ENCODE results near the gene AVP. TPM values are rescaled to one million over a fixed set of nuclear protein-coding genes. Genes with fewer than 3 reads are reported as not detected.

Gene AVP
- total RNA-seq, 1 experiment from 2014 or later, result not detected

DNA sequence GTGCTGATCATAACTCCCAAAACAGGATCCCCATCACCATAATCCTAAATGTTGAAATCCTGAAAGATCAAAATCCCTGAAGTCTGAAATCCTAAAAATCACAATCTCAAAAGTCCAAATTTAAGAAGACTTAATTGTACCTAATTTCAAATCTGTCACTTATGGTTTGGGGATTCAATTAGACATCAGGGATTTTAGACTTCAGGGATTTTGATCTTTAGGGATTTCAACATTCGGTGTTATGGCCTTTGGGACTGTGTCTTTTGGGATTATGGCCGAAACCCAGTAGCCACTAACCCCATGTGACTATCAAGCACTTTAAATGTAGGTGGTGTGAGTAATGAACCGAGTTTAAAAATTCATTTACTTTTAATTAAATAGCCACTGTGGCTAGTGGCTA lies 21.7 kb upstream of the AVP start:
- H3K4me3 ChIP-seq (ENCODE audit: low read depth, low read length), result no peak overlapping the region
- no peaks in the 10 kb centered on the region for H3K9me3 ChIP-seq
- POLR2A ChIA-PET, result no interaction called here
- no peaks in the 10 kb centered on the region for H3K4me1 Mint-ChIP-seq (ENCODE audit: low read depth, unreplicated experiment)
- H3K27me3 Mint-ChIP-seq (ENCODE audit: insufficient read depth, unreplicated experiment), result no peaks in the 10 kb centered on the region
- DNase-seq, result no peak
- CTCF ChIA-PET, result interaction anchor here (0.6 kb wide), 1 partner anchor 8 kb away, joined by 4 read pairs; no protein-coding TSS in a partner anchor
- no peaks in the 10 kb centered on the region for H3K36me3 Mint-ChIP-seq (ENCODE audit: insufficient read depth, unreplicated experiment)
- no TSS peak for BruUV-seq (replicated peaks)
- H3K36me3 ChIP-seq (ENCODE audit: control insufficient read depth, insufficient read depth, low read length), result no peaks in the 10 kb centered on the region; the same call in 1 of the 2 replicates
- H3K4me3 Mint-ChIP-seq (ENCODE audit: unreplicated experiment), result no peak overlapping the region
- no peaks in the 10 kb centered on the region for H3K27me3 ChIP-seq (replicated peaks; ENCODE audit: control insufficient read depth, insufficient read depth, low read length)
- no peak overlapping the region for H3K27ac Mint-ChIP-seq (ENCODE audit: unreplicated experiment)
- no peaks in the 10 kb centered on the region for H3K9me3 Mint-ChIP-seq (ENCODE audit: unreplicated experiment)
- TF ChIP-seq, protein P1, sequence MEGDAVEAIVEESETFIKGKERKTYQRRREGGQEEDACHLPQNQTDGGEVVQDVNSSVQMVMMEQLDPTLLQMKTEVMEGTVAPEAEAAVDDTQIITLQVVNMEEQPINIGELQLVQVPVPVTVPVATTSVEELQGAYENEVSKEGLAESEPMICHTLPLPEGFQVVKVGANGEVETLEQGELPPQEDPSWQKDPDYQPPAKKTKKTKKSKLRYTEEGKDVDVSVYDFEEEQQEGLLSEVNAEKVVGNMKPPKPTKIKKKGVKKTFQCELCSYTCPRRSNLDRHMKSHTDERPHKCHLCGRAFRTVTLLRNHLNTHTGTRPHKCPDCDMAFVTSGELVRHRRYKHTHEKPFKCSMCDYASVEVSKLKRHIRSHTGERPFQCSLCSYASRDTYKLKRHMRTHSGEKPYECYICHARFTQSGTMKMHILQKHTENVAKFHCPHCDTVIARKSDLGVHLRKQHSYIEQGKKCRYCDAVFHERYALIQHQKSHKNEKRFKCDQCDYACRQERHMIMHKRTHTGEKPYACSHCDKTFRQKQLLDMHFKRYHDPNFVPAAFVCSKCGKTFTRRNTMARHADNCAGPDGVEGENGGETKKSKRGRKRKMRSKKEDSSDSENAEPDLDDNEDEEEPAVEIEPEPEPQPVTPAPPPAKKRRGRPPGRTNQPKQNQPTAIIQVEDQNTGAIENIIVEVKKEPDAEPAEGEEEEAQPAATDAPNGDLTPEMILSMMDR (IDR thresholded peaks at IDR 0.05; ENCODE audit: insufficient read depth in 1 of 2, low read depth in 1 of 2, low read length in 1 of 2, severe bottlenecking in 1 of 2, unreplicated experiment in 1 of 2), result no peak
- 0 out of 2 replicates have a peak, but pooled peaks cover 4% of the 10 kb centered on the region for H3K4me1 ChIP-seq
- intact Hi-C loops (cut with micrococcal nuclease; ENCODE audit: unreplicated experiment), result no loop called here

DNA sequence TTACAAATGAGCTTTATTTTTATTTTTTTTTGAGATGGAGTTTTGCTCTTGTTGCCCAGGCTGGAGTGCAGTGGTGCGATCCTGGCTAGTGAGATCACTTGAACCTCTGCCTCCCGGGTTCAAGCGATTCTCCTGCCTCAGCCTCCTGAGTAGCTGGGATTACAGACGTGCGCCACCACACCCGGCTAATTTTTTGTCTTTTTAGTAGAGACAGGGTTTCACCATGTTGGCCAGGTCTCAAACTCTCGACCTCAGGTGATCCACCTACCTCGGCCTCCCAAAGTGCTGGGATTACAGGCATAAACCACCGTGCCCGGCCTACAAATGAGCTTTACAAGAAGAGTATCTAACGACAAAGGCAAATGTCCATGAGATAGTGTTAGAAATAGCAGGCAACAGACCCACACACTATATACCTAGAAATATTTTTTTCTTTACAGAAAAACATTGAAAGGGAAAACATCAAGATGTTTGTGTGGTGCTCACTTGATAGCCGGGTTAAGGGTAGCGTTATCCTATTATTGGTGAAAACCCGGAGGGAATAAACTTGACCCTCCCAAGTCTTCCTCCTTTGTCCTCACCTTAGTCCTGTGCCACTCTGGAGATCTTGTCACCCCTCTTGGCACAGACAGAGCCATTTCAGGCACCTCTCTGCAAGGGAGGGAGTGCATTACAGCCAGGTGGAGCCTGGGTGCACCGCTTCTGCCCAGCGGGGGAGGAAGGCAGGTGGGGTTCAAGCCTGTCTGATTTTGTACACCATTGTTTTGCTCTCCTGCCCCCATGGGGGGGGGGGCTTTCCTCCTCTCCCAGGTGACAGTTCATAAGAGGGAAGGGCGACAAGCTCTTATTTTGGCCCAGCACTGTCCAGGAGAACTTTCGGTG lies 21.0 kb upstream of the AVP start:
- DNase-seq, result no peak
- Histone ChIP-seq H3K4me3 (ENCODE audit: low read depth, low read length) (no peak overlapping the region), H3K9me3 (no peaks in the 10 kb centered on the region), H3K4me1 (0 out of 2 replicates have a peak, but pooled peaks cover 4% of the 10 kb centered on the region), H3K36me3 (ENCODE audit: control insufficient read depth, insufficient read depth, low read length) (no peaks in the 10 kb centered on the region; the same call in 1 of the 2 replicates), H3K27me3 (replicated peaks; ENCODE audit: control insufficient read depth, insufficient read depth, low read length) (no peaks in the 10 kb centered on the region)
- Mint-ChIP-seq H3K27ac (ENCODE audit: unreplicated experiment) (no peak overlapping the region), H3K27me3 (ENCODE audit: insufficient read depth, unreplicated experiment) (no peaks in the 10 kb centered on the region), H3K4me1 (ENCODE audit: low read depth, unreplicated experiment) (no peaks in the 10 kb centered on the region), H3K4me3 (ENCODE audit: unreplicated experiment) (no peak overlapping the region), H3K36me3 (ENCODE audit: insufficient read depth, unreplicated experiment) (no peaks in the 10 kb centered on the region), H3K9me3 (ENCODE audit: unreplicated experiment) (no peaks in the 10 kb centered on the region)
- BruUV-seq (replicated peaks), result no TSS peak
- intact Hi-C loops (cut with micrococcal nuclease; ENCODE audit: unreplicated experiment), result no loop called here
- CTCF ChIA-PET, result interaction anchor here (0.6 kb wide), 1 partner anchor 9 kb away, joined by 4 read pairs; no protein-coding TSS in a partner anchor
- POLR2A ChIA-PET, result no interaction called here
- TF ChIP-seq, protein P1 (IDR thresholded peaks at IDR 0.05; ENCODE audit: insufficient read depth in 1 of 2, low read depth in 1 of 2, low read length in 1 of 2, severe bottlenecking in 1 of 2, unreplicated experiment in 1 of 2), result no peak

DNA sequence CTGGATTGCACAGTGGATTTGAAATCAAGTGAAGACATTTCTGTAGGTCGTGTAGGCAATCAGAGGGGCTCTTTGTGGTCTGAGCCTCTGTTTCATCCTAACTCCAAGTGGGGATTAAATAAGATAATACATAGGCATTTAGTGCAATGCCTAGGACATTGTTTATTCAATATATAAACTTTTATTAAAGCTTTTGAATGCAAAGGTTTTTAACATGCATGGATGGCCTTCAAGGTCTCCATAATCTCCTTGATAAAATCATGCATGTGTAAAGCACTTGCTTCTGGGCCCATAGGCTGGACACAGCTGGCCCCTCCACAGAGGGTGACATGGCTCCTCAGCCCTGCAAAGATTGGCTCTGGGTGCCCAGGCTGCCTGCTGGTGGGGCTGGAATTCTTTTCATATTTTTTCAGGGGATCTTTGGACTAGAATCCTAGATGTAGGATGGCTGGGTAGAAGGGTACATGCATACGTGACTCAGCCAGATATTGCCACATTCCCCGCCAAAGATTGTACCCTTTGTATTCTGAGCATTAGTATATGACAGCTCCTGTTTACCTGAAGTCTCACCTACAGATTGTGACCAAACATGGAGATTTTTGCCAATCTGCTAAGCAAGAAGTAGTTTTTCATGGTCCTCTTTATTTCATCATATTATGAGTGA lies 19.0 kb upstream of the AVP start:
- Histone ChIP-seq H3K36me3 (ENCODE audit: control insufficient read depth, insufficient read depth, low read length) (no peaks in the 10 kb centered on the region; the same call in 1 of the 2 replicates), H3K27me3 (replicated peaks; ENCODE audit: control insufficient read depth, insufficient read depth, low read length) (no peaks in the 10 kb centered on the region), H3K4me3 (ENCODE audit: low read depth, low read length) (no peak overlapping the region), H3K4me1 (0 out of 2 replicates have a peak, but pooled peaks cover 4% of the 10 kb centered on the region), H3K9me3 (no peaks in the 10 kb centered on the region)
- DNase-seq, result peak in 1 of 2 experiments; percentile 30
- no peaks in the 10 kb centered on the region for H3K9me3 Mint-ChIP-seq (ENCODE audit: unreplicated experiment)
- H3K36me3 Mint-ChIP-seq (ENCODE audit: insufficient read depth, unreplicated experiment), result no peaks in the 10 kb centered on the region
- H3K27ac Mint-ChIP-seq (ENCODE audit: unreplicated experiment), result no peak overlapping the region
- TF ChIP-seq, protein P1 (IDR thresholded peaks at IDR 0.05; ENCODE audit: insufficient read depth in 1 of 2, low read depth in 1 of 2, low read length in 1 of 2, severe bottlenecking in 1 of 2, unreplicated experiment in 1 of 2), result no peak
- no peaks in the 10 kb centered on the region for H3K27me3 Mint-ChIP-seq (ENCODE audit: insufficient read depth, unreplicated experiment)
- BruUV-seq (replicated peaks), result no TSS peak
- ChIA-PET POLR2A (no interaction called here), CTCF (interaction anchor here (0.8 kb wide), 1 partner anchor 52 kb away, joined by 3 read pairs; no protein-coding TSS in a partner anchor)
- H3K4me3 Mint-ChIP-seq (ENCODE audit: unreplicated experiment), result no peak overlapping the region
- H3K4me1 Mint-ChIP-seq (ENCODE audit: low read depth, unreplicated experiment), result no peaks in the 10 kb centered on the region
- intact Hi-C loops (cut with micrococcal nuclease; ENCODE audit: unreplicated experiment), result no loop called here
